NCI-H2171 treated with DMSO at 0.1 percent for 48 hours (cell line): Measurements from ENCODE around the gene EMC9.
A peak's percentile ranks its signal among the peaks of the same experiment; 100 is the strongest.

Source experiments
- DNase-seq: peaks from one replicate; lab custom pipeline; 2025; lab: John Stamatoyannopoulos, UW

EMC9 gene

GRCh38 chr14:24131549-24131966 lies 9.8 kb downstream of the EMC9 start:
- no peak for DNase-seq

GRCh38 chr14:24130717-24131548 lies 10.5 kb downstream of the EMC9 start:
- no peak for DNase-seq

GRCh38 chr14:24130380-24130716 lies 11.0 kb downstream of the EMC9 start, which contains the start of gene FITM1:
TSS of gene FITM1 (plus strand) at chr14:24130659. CDS start at chr14:24131564, 905 bp downstream.
- no peak for DNase-seq

GRCh38 chr14:24129410-24129998 lies 11.9 kb downstream of the EMC9 start:
- DNase-seq: no peak

- DNase-seq: no peak
Measured at GRCh38 chr14:24127673-24128072, 13.7 kb downstream of the EMC9 start.

GRCh38 chr14:24126939-24127338 lies 14.5 kb downstream of the EMC9 start:
- DNase-seq: no peak

- DNase-seq: no peak
Measured at GRCh38 chr14:24123424-24124417, 17.7 kb downstream of the EMC9 start.

GRCh38 chr14:24122898-24123297 lies 18.5 kb downstream of the EMC9 start:
- no peak for DNase-seq

- no peak for DNase-seq
Measured at GRCh38 chr14:24122416-24122815, 19.0 kb downstream of the EMC9 start.

GRCh38 chr14:24121210-24121609 lies 20.2 kb downstream of the EMC9 start:
- DNase-seq: no peak

- DNase-seq: no peak
Measured at GRCh38 chr14:24119691-24120090, 21.7 kb downstream of the EMC9 start.

GRCh38 chr14:24117179-24117578 lies 24.2 kb downstream of the EMC9 start:
- no peak for DNase-seq

GRCh38 chr14:24116128-24116814 lies 25.1 kb downstream of the EMC9 start:
- no peak for DNase-seq

- no peak for DNase-seq
Measured at GRCh38 chr14:24115422-24116127, 25.8 kb downstream of the EMC9 start.

- DNase-seq: peak; percentile 100
Measured at GRCh38 chr14:24114532-24115421, 26.6 kb downstream of the EMC9 start, which contains the start of the genes DCAF11 and NRL. TSS of gene DCAF11 (plus strand) at chr14:24114777. CDS start at chr14:24115595, 818 bp downstream. TSS of gene NRL (minus strand) at chr14:24114949. CDS start at chr14:24082848, 32,101 bp downstream.

- peak; percentile 93 for DNase-seq
Measured at GRCh38 chr14:24113801-24114531, 27.4 kb downstream of the EMC9 start.

GRCh38 chr14:24113379-24113800 lies 28.0 kb downstream of the EMC9 start:
- DNase-seq: no peak

GRCh38 chr14:24110523-24110922 lies 30.9 kb downstream of the EMC9 start:
- no peak for DNase-seq

GRCh38 chr14:24110060-24110459 lies 31.3 kb downstream of the EMC9 start:
- no peak for DNase-seq
